NCI-H1048 (cell line): Measurements from ENCODE around the gene VWA3B.
"Not testable (repeated sequence)": the region's sequence is repeated elsewhere in the genome, so short reads cannot be mapped to it uniquely, and the experiment has no call there.

Experiments
- DNase-seq: peaks from one replicate; lab custom pipeline; 2025; lab: John Stamatoyannopoulos, UW

VWA3B gene

DNA sequence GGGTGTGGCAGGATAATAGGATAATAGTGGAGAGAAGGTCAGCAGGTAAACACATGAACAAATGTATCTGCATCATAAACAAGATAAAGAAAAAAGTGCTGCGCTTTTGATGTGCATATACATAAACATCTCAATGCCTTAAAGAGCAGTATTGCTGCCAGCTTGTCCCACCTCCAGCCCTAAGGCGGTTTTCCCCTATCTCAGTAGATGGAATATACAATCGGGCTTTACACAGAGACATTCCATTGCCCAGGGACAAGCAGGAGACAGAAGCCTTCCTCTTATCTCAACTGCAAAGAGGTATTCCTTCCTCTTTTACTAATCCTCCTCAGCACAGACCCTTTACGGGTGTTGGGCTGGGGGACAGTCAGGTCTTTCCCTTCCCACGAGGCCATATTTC is 43.1 kb downstream of the VWA3B start:
- DNase-seq, result not testable (repeated sequence)

GRCh38 chr2:98134172-98135005 is 47.4 kb downstream of the VWA3B start:
- no peak for DNase-seq

DNA sequence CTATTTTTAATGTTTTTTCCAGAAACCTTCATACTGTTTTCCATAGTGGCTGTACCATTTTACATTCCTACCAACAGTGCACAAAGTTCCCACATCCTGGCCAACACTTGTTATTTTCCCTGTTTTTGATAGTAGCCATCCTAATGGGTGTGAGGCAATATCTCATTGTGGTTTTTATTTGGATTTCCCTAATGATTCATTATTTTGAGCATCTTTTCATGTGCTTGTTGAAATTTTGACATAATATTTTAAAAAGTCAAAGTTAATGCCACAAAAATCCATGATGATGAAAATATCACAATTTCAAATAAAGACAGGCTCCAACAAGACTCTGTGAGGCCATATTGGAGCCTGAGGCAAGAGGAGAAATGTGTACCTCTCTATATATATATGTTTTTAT is 50.2 kb downstream of the VWA3B start:
- DNase-seq, result no peak

GRCh38 chr2:98138978-98139377 is 52.0 kb downstream of the VWA3B start:
- not testable (repeated sequence) for DNase-seq

DNA sequence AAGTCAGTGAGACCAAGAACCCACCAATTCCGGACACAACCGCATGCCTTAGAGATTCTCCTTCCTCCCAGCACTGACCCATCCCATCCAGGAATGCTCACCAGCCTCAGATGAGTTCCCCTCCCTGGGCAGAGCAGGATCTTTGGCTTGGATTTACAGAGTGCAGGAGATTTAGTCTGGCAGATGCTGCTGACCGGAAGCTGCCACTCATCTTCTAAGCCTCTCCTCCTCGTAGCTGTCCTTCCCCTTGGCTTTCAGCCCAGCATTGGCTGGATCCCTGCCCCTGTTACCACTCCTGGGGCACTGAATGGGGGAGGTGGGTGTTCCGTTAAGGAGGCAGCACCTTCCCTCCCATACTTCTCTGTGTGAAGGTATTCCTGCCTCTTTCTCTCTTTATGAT is 53.2 kb downstream of the VWA3B start:
- no peak for DNase-seq

DNA sequence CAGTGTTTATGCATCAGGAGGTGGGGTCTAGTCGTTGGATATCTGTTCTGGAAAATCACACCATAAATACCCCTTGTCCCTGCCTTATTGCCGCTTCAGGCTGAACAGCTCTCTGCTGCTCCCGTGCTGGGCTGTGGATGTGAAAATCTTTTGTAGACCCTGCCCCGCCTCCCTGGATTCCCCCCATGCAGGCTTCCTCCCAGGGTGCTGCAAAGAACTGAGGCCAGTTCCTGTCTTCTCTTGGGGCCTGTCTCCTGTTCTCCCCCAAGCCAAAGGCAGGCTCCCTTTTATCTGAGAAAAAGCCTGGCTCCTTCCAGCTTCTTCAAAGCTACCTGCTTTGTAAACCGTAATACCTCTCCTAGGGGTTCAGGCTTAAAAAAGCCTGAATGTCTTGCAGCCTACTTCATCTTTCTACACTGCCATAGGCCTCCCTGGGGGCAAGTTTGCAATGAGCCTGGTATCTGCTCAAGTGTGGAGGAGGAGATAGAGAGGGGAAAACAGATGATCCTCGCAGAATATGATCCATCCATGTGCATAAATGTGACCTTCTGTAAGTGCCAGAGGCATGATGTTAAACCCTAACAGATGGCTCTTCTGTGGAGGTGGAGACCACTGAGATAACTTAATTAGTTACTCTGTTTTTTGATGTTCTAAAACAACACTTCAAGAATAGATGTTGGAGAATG is 55.3 kb downstream of the VWA3B start:
- no peak for DNase-seq

DNA sequence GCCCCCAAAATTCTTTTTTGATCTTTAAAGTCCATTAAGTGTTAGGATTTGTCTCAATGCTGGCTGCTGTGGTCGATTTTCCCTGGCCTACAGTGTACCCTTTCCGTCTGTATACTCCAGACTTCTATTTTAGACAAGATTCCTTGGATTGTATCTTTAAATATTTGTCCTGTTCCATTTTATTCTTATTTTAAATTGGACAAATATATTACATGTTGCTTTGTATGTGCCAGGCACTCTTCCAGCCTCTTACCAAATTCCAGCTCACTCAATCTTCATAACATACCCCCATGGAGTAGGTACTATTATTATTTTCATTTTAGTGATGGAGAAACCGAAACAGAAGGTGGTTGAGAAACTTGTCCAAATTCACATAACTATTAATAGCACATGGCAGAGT is 58.1 kb downstream of the VWA3B start:
- no peak for DNase-seq

GRCh38 chr2:98147900-98148299 is 60.9 kb downstream of the VWA3B start:
- not testable (repeated sequence) for DNase-seq

DNA sequence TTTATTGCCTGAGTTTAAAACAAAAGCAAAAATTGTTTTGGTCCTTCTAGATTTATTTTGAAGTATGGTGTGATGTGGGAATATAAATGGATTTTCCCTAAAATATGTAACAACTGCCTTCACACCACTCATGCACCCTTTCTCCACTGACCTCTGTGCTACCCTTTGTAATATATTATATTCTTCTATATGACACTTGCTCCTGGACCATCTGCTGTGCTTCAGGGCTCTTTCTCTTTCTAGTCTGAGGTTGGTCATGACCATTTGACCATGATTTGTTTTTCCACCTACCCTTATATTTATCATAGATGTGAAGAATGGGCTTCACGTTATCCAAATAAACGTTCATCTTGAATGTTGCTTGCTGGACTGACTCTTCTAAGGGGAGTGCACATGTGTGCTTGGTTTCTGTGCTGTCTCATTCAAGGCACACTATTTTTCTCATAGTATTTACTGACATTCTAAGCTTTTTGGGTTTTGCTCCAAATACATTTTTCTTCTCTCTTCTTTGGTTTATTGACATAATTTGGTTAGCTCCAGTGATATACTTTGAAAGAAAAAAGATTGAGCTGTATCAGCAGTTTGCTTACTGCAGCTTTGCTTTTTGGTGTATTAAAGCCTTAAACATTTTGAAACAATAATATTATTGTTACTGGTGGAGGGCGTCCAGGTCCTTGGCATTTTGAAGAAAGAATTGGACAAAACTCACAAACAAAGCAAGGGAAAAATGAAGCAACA is 61.8 kb downstream of the VWA3B start:
- no peak for DNase-seq

DNA sequence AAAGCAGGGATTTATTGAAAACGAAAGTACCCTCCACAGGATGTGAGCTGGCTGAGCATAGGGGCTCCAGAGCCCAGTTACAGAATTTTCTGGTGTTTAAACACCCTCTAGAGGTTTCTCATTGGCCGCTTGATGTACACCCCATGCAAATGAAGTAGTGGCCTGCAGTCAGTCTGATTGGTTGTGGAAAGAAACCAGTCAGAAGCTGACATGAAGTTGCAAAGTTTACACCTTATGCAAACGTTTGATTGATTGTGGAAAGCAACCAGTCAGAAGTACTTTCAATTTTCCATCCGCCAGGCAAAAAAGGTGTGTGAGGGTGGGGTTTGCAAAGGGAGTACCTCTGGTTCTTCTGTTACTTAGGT is 62.3 kb downstream of the VWA3B start:
- peak; percentile 47 for DNase-seq

GRCh38 chr2:98153481-98153880 is 66.5 kb downstream of the VWA3B start:
- DNase-seq, result no peak

GRCh38 chr2:98155291-98155690 is 68.3 kb downstream of the VWA3B start:
- DNase-seq, result no peak

DNA sequence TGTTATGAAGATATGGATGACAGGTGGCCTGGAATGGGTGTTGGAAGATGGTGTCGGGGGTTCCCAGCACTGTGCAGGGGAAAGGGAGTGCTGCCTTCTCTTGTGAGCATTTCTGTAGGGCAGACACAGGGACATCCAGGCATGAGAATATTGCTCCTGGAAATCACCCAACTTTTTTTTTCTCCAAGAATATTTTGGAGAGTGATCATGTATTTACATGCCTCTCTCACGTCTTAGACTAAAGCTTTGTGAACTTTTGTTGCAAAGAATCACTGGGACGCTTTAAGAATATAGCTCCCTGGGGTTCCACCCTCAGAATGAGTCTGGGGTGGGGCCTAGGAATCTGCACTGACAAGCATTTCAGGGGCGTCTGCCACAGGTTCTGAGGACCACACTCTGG is 68.7 kb downstream of the VWA3B start:
- DNase-seq, result no peak

- DNase-seq, result no peak
Observed at GRCh38 chr2:98156304-98156703, 69.3 kb downstream of the VWA3B start.

GRCh38 chr2:98157557-98157956 is 70.6 kb downstream of the VWA3B start:
- no peak for DNase-seq

DNA sequence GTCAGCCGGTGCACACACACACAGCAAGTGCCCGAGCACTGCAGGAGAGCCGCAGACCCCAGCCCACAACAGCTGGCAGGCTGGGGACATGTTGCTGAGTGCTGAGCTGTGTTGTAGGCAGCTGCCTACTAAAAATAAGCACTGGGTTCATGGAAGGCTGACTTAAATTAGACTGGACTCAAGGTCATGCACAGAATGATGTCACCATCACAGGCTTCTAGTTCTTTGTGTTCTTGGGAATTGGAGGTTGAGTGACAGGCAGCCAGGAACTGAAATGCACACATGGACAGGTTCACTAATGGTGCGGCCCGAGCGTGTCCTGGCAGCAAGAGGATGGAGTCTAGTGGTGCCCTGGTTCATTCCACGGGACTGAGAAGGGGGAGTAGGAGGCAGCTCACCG is 71.3 kb downstream of the VWA3B start:
- no peak for DNase-seq

GRCh38 chr2:98160554-98160953 is 73.6 kb downstream of the VWA3B start:
- no peak for DNase-seq

DNA sequence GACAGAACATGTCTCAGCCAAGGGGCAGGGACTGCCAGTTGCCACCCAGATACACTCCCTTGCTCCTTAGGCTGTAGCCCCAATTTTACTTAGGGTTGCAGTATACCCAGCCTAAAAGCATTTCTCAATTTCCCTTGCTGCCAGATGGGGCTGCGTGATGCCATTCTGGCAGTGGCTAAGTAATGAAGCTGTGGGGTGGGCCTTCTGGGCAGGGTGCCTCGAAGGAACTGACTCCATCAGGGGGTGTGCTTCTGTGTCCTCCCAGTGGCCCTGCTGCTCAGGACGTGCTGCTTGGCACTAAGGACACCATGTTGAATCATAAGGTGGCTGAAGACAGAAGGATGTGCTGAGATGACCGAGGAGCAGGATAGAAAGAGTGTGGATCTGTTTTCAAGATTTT is 74.2 kb downstream of the VWA3B start:
- DNase-seq, result no peak

DNA sequence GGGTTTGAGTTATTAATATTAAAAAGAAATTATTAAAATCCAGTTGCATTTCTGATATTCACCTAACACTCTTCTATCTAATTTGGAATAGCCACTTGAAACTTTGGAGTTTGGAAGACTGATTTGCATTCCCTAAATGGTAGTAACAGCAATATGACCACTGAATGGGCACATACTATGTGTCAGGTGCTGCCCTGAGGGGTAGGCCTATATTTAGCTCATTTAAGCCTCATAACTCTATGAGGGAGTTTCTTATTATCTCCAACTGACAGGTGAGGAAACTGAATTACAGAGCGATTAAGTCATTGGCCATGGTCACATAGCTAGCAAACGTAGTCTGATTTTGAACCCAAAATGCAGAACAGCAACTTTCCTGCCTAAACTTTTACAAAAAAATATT is 77.3 kb downstream of the VWA3B start:
- DNase-seq, result no peak

GRCh38 chr2:98165516-98166071 is 78.6 kb downstream of the VWA3B start:
- DNase-seq, result no peak

GRCh38 chr2:98167916-98168315 is 80.9 kb downstream of the VWA3B start:
- no peak for DNase-seq

DNA sequence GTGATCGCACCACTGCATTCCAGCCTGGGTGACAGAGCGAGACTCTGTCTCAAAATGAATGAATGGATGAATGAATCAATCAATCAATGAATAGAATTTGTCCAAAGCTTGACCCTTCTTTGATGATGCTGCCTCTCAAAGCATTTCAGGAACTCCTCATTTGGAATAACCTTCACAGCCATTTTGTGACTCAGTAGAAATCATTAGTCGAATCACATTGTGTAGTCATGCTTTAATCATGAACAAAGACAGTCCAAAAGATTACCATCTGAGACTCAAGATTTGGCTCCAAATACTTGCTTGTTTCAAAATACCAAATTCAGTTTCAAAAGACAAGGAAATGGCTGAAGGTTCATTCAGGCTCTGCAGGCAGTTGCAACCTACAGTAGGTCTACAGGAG is 83.1 kb downstream of the VWA3B start:
- DNase-seq, result no peak
